Nephron progenitor cell (in vitro differentiated cells): ENCODE data around the gene PCBP3.

ENCODE experiments used
- DNase-seq: peaks from one replicate; pipeline ENCODE4 v3.0.0; 2021
- H3K27ac Mint-ChIP-seq: 2 replicates; pipeline ENCODE4 v1.8.0; 2021; ENCODE audit warnings: mild to moderate bottlenecking, moderate library complexity, mixed read lengths
- H3K27me3 Mint-ChIP-seq: 2 replicates; pipeline ENCODE4 v1.8.0; 2021; ENCODE audit warnings: mild to moderate bottlenecking, low read depth, mixed read lengths; ENCODE audit not compliant: poor library complexity
- H3K36me3 Mint-ChIP-seq: 2 replicates; pipeline ENCODE4 v1.8.0; 2021; ENCODE audit warnings: low read depth, mixed read lengths
- H3K4me1 Mint-ChIP-seq: 2 replicates; pipeline ENCODE4 v1.8.0; 2021; ENCODE audit warnings: mixed read lengths
- H3K4me3 Mint-ChIP-seq: 2 replicates; pipeline ENCODE4 v1.8.0; 2021; ENCODE audit warnings: mild to moderate bottlenecking, moderate library complexity, mixed read lengths
- H3K9me3 Mint-ChIP-seq: 2 replicates; pipeline ENCODE4 v1.8.0; 2021; ENCODE audit warnings: mild to moderate bottlenecking, moderate library complexity, mixed read lengths
- CTCF ChIP-seq: fragments of 200-600 bp; sonication (generic); IDR thresholded peaks from 2 replicates; pipeline ENCODE4 v1.5.0; 2021; ENCODE audit warnings: antibody characterized with exemption

The PCBP3 gene

GRCh38 chr21:45816794-45817193 lies 173.3 kb downstream of the PCBP3 start:
- Mint-ChIP-seq H3K27ac (no peak overlapping the region), H3K36me3 (no peaks in the 10 kb centered on the region), H3K4me1 (peaks cover 27% of the 10 kb centered on the region), H3K9me3 (no peaks in the 10 kb centered on the region), H3K4me3 (no peak overlapping the region), H3K27me3 (peaks cover 4% of the 10 kb centered on the region)
- TF ChIP-seq CTCF, result no peak
- no peak for DNase-seq

- Mint-ChIP-seq H3K4me3 (no peak overlapping the region), H3K9me3 (no peaks in the 10 kb centered on the region), H3K27ac (no peak overlapping the region), H3K27me3 (peaks cover 4% of the 10 kb centered on the region), H3K4me1 (peaks cover 32% of the 10 kb centered on the region), H3K36me3 (no peaks in the 10 kb centered on the region)
- TF ChIP-seq CTCF, result no peak
- no peak for DNase-seq
Observed at GRCh38 chr21:45817345-45817744, 173.8 kb downstream of the PCBP3 start.

GRCh38 chr21:45818276-45818903 lies 174.9 kb downstream of the PCBP3 start:
- no peaks in the 10 kb centered on the region for H3K9me3 Mint-ChIP-seq
- H3K4me3 Mint-ChIP-seq, result no peak overlapping the region
- DNase-seq, result no peak
- no peak for TF ChIP-seq CTCF
- H3K27ac Mint-ChIP-seq, result no peak overlapping the region
- no peaks in the 10 kb centered on the region for H3K36me3 Mint-ChIP-seq
- H3K4me1 Mint-ChIP-seq, result peaks cover 37% of the 10 kb centered on the region
- no peaks in the 10 kb centered on the region for H3K27me3 Mint-ChIP-seq

- DNase-seq, result no peak
- no peaks in the 10 kb centered on the region for H3K9me3 Mint-ChIP-seq
- H3K4me1 Mint-ChIP-seq, result peaks cover 38% of the 10 kb centered on the region
- no peaks in the 10 kb centered on the region for H3K27me3 Mint-ChIP-seq
- no peak for TF ChIP-seq CTCF
- H3K4me3 Mint-ChIP-seq, result no peak overlapping the region
- H3K36me3 Mint-ChIP-seq, result no peaks in the 10 kb centered on the region
- no peak overlapping the region for H3K27ac Mint-ChIP-seq
Observed at GRCh38 chr21:45818904-45819285, 175.4 kb downstream of the PCBP3 start.

- H3K36me3 Mint-ChIP-seq, result no peaks in the 10 kb centered on the region
- DNase-seq, result no peak
- no peak overlapping the region for H3K27ac Mint-ChIP-seq
- H3K9me3 Mint-ChIP-seq, result no peaks in the 10 kb centered on the region
- no peak overlapping the region for H3K4me3 Mint-ChIP-seq
- no peaks in the 10 kb centered on the region for H3K27me3 Mint-ChIP-seq
- no peak for TF ChIP-seq CTCF
- H3K4me1 Mint-ChIP-seq, result peaks cover 45% of the 10 kb centered on the region
Observed at GRCh38 chr21:45819478-45820170, 176.1 kb downstream of the PCBP3 start.
